SU-DHL-6 (cell line): ENCODE results near the gene DNAAF8.

Experiments used
- H2AFZ ChIP-seq: fragments of 200-600 bp; sonication (generic); 2 replicates; pipeline ENCODE4 v1.6.1; 2014; ENCODE audit warnings: low read depth, mild to moderate bottlenecking, moderate library complexity, mixed read lengths, antibody characterized with exemption, low read length; ENCODE audit not compliant: severe bottlenecking
- H3F3A ChIP-seq: fragments of 200-600 bp; shearing (Covaris generic); 2 replicates; pipeline ENCODE4 v1.6.0; 2016; ENCODE audit warnings: antibody characterized with exemption, mild to moderate bottlenecking; ENCODE audit not compliant: insufficient read depth
- H3K27ac ChIP-seq: fragments of 200-600 bp; sonication (generic); 2 replicates; pipeline ENCODE4 v1.5.1; 2016; ENCODE audit warnings: low read depth, mild to moderate bottlenecking, low read length, moderate library complexity, mixed read lengths
- H3K27me3 ChIP-seq: fragments of 200-600 bp; sonication (generic), shearing (Covaris generic); 2 replicates; pipeline ENCODE4 v1.6.0; 2014; ENCODE audit warnings: mild to moderate bottlenecking, low read length
- H3K36me3 ChIP-seq: fragments of 200-600 bp; sonication (generic); 2 replicates; pipeline ENCODE4 v1.6.1; 2014; ENCODE audit warnings: mild to moderate bottlenecking, low read length, mixed read lengths
- H3K4me2 ChIP-seq: fragments of 300-600, 200-600 bp; shearing (Covaris generic), sonication (generic); 2 replicates; pipeline ENCODE4 v1.6.0; 2014; ENCODE audit warnings: low read length, low read depth, mild to moderate bottlenecking; ENCODE audit not compliant: poor library complexity, severe bottlenecking
- H3K4me3 ChIP-seq: fragments of 200-600 bp; sonication (generic); 2 replicates; pipeline ENCODE4 v1.5.1; 2014; ENCODE audit warnings: antibody characterized with exemption, low read length, mild to moderate bottlenecking, mixed read lengths; ENCODE audit not compliant: insufficient read depth, poor library complexity, severe bottlenecking
- H3K79me2 ChIP-seq: fragments of 200-600 bp; sonication (generic); 2 replicates; pipeline ENCODE4 v1.6.1; 2014; ENCODE audit warnings: mild to moderate bottlenecking, low read length, moderate library complexity; ENCODE audit not compliant: insufficient read depth
- H3K9ac ChIP-seq: fragments of 200-600 bp; sonication (generic); 2 replicates; pipeline ENCODE4 v1.7.0; 2014; ENCODE audit warnings: mild to moderate bottlenecking, low read length
- H3K9me2 ChIP-seq: fragments of 200-600 bp; sonication (generic); replicated peaks from 2 replicates; pipeline ENCODE4 v1.6.1; 2014; ENCODE audit warnings: low read length; ENCODE audit not compliant: insufficient read depth
- H3K9me3 ChIP-seq: fragments of 200-600 bp; sonication (generic); 2 replicates; pipeline ENCODE4 v1.6.1; 2014; ENCODE audit warnings: low read length, mixed read lengths; ENCODE audit not compliant: insufficient read depth
- H4K20me1 ChIP-seq: fragments of 200-600 bp; sonication (generic); 2 replicates; pipeline ENCODE4 v1.6.1; 2014; ENCODE audit warnings: low read depth, mild to moderate bottlenecking, antibody characterized with exemption, low read length, moderate library complexity, mixed read lengths
- CTCF ChIP-seq: fragments of 200-600 bp; sonication (generic); IDR thresholded peaks from one replicate; pipeline ENCODE4 v1.5.1; 2017; ENCODE audit warnings: antibody characterized with exemption, mild to moderate bottlenecking, low read length, moderate library complexity; ENCODE audit not compliant: insufficient read depth, poor library complexity, severe bottlenecking
- EZH2phosphoT487 ChIP-seq: fragments of 200-600 bp; sonication (generic), shearing (Covaris generic); conservative IDR thresholded peaks from 2 replicates; pipeline ENCODE4 v1.6.1; 2018; ENCODE audit warnings: mild to moderate bottlenecking, antibody characterized with exemption, low read length, moderate library complexity, mixed read lengths

DNAAF8 gene

GRCh38 chr16:4701791-4702465, 32.4 kb upstream of the DNAAF8 start:
- H2AFZ ChIP-seq = no peak overlapping the region
- no peaks in the 10 kb centered on the region for H3K9me2 ChIP-seq
- H3K4me3 ChIP-seq = no peak overlapping the region
- TF ChIP-seq EZH2phosphoT487 = no peak
- TF ChIP-seq CTCF = no peak
- H3K36me3 ChIP-seq = no peaks in the 10 kb centered on the region
- H3K9ac ChIP-seq = no peak overlapping the region
- H3K79me2 ChIP-seq = no peaks in the 10 kb centered on the region
- no peak overlapping the region for H3K4me2 ChIP-seq
- H3K9me3 ChIP-seq = no peaks in the 10 kb centered on the region
- no peaks in the 10 kb centered on the region for H3K27me3 ChIP-seq
- no peak overlapping the region for H3K27ac ChIP-seq
- no peaks in the 10 kb centered on the region for H4K20me1 ChIP-seq
- H3F3A ChIP-seq = no peaks in the 10 kb centered on the region

- Histone ChIP-seq H3K9ac (no peak overlapping the region), H3K36me3 (no peaks in the 10 kb centered on the region), H3K4me3 (no peak overlapping the region), H3K79me2 (no peaks in the 10 kb centered on the region), H2AFZ (no peak overlapping the region), H3K27me3 (no peaks in the 10 kb centered on the region), H4K20me1 (no peaks in the 10 kb centered on the region), H3K9me3 (no peaks in the 10 kb centered on the region), H3K27ac (no peak overlapping the region), H3F3A (no peaks in the 10 kb centered on the region), H3K4me2 (no peak overlapping the region), H3K9me2 (no peaks in the 10 kb centered on the region)
- TF ChIP-seq CTCF (no peak), EZH2phosphoT487 (no peak)
Observed at GRCh38 chr16:4702466-4702808, 31.9 kb upstream of the DNAAF8 start.

GRCh38 chr16:4703906-4704305, 30.4 kb upstream of the DNAAF8 start:
- H4K20me1 ChIP-seq = no peaks in the 10 kb centered on the region
- no peaks in the 10 kb centered on the region for H3K27me3 ChIP-seq
- no peaks in the 10 kb centered on the region for H3K79me2 ChIP-seq
- H3K4me2 ChIP-seq = no peak overlapping the region
- H3K36me3 ChIP-seq = no peaks in the 10 kb centered on the region
- no peaks in the 10 kb centered on the region for H3F3A ChIP-seq
- H3K9ac ChIP-seq = no peak overlapping the region
- no peak overlapping the region for H3K27ac ChIP-seq
- H2AFZ ChIP-seq = no peak overlapping the region
- H3K9me3 ChIP-seq = no peaks in the 10 kb centered on the region
- TF ChIP-seq CTCF = no peak
- TF ChIP-seq EZH2phosphoT487 = no peak
- no peaks in the 10 kb centered on the region for H3K9me2 ChIP-seq
- no peak overlapping the region for H3K4me3 ChIP-seq
